HG03097 (cell line): ENCODE measurements around the gene UPF2.
A peak's percentile ranks its signal among the peaks of the same experiment; 100 is the strongest.
"Not testable (repeated sequence)": the region's sequence is repeated elsewhere in the genome, so short reads cannot be mapped to it uniquely, and the experiment has no call there.

Experiments used
- ATAC-seq: cut with Tn5 transposase; IDR thresholded peaks from one replicate; pipeline ENCODE4 v1.9.1; 2021; ENCODE audit not compliant: unreplicated experiment, low FRiP score

UPF2 gene

GRCh38 chr10:12042797-12043651 lies at the start of gene UPF2:
UPF2 (minus strand) TSS chr10:12042809; CDS start chr10:12035423, 7,386 bp downstream.
- peak; percentile 63 for ATAC-seq

DNA sequence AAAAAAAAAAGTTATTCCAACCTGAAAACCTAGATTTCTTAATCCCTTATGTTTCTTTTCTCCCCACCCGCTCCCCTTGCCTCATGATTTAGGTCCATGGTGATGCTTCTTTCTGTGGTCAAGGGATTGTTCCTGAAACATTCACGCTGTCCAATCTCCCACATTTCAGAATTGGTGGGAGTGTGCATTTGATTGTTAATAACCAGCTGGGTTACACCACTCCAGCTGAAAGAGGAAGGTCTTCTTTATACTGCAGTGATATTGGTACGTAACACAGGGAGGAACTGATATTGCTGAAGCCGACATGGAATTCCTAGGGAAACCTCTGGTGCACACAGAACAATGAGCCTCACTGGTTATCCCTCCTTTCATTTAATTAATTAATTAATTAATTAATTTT lies 48.8 kb upstream of the UPF2 start:
- no peak for ATAC-seq

DNA sequence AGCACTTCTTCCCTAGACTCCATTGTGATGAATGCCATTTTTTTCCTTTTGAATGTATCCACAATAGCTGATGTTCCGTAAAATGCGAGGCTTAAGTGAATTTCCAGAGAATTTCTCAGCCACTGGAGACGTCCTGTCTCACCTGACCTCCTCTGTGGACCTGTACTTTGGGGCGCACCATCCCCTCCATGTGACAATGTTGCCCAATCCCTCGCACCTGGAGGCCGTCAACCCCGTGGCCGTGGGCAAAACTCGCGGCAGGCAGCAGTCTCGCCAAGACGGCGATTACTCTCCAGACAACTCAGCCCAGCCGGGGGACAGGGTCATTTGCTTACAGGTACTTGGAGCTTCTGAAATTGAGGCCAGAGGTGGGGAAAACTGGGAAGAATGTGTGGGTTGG lies 46.3 kb upstream of the UPF2 start:
- no peak for ATAC-seq

GRCh38 chr10:12081879-12082557 lies 39.4 kb upstream of the UPF2 start:
- no peak for ATAC-seq

GRCh38 chr10:12081470-12081869 lies 38.9 kb upstream of the UPF2 start:
- ATAC-seq = no peak

DNA sequence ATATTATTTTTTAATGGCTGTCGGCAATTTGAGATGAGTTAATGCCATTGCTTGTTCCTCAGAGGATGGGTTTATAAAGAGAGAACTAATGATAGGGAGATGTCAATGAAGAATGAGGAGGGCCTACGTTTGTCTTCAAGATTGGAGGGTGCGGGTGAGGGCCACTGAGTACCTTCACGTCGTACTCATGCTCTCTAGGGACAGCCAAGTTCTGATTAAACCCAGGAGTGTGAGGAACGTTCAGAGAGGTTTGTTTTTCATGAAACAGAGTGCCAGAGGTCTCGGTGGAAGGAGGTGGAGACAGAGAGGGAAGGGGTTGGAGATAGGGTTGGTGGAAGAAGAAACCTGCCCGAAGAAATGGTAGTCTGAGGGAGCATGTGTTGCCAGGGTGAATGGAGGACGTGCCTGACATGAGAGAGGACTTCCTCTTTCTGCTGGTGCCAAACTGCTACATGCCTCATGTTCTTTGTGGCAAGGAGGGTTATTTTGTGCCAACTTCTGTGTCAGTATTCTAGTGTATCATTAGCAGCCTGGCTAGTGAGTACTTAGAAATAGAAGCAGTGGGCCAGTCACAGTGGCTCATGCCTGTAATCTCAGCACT lies 35.1 kb upstream of the UPF2 start:
- no peak for ATAC-seq

DNA sequence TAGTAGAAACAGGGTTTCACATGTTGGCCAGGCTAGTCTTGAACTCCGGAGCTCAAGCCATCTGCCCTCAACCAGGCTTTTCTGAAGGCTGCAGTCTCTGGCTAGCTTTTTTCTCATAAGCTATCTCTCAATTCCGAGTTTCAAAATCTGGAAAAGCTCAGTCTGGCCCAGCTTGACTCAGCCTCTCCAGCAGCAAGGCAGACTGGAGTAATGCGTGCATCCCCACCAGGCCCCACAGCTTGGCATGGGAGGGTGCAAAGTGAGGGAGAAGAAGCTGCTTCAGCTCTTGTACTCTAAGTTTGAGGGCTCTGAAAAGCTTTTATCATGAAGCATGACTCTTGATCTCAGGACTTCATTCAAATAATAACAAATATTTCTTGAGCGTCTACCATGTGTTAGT lies 30.9 kb upstream of the UPF2 start:
- ATAC-seq = no peak

GRCh38 chr10:12071441-12071840 lies 28.8 kb upstream of the UPF2 start:
- ATAC-seq = not testable (repeated sequence)

DNA sequence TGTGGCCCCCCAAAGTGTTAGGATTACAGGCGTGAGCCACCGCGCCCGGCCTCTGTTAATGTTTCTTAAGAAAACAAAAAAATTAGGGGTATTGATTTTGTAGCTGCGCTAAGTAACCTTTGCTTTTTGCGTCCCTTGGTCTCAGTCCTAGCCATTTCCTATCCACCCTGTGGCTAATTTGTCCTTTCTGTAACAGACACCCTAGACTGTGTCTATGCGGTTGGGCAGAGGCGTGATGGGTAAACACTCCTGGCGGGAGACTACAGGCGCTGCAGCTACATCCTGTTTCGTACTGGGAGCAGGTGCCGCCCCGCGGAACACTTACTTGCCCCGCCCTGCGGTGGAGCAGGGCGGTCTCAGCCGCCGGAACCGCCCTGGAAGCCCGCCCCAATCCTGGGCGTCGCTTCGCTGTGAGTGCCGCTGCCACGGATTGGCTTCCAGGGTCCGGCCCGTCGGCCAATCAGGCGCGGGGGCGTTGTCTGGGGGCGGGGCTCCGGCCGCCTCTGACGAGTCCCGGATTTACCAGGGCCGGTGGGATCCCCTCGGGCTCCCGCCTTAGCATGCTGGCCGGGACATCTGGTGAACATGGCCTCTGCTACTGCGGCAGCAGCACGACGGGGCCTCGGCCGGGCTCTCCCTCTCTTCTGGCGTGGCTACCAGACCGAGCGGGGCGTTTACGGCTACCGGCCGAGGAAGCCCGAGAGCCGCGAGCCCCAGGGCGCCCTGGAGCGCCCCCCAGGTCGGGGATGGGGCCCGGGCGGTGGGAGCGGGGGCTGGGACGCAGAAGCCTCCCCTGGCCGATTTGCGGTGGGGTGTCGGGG lies 26.1 kb upstream of the UPF2 start, which contains the start of gene DHTKD1:
DHTKD1 (plus strand) TSS at position 506 of the 821 bp plus-strand sequence; CDS start at position 586, 80 bp downstream.
- peak; percentile 98 for ATAC-seq

DNA sequence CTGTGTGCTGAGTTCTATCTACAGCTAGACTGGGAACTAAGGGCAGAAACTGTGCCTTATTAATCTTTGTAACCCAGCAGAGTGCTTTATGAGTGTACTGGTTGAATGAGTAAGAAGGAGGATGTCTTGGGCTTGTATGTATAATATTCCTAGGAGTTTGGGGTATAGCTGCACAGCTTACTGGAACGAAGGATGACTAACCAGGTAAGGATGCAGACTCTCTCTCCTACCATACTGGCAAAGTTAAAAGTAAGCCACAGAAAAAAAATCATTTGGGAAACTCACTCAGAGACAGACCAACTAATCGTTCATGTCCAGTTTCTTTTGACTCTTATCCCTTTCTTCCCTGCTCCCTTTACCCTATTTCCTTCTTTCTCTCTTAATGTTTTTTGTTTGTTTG lies 24.7 kb upstream of the UPF2 start:
- ATAC-seq = no peak

DNA sequence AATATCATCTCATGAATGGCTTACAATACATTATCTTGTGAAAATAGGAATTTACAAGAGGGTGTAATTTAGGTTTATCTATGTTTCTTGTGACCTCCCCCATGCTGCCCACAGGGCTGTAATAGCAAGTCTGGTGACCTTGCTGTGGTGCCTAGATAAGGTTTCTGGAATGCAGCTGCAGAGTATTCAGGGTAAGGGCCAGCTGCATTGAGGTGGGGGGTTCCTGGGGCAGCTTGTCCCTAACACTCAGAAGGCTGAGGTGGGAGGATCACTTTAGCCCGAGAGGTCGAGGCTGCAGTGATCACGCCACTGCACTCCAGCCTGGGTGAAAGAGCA lies 20.8 kb upstream of the UPF2 start:
- ATAC-seq = no peak

DNA sequence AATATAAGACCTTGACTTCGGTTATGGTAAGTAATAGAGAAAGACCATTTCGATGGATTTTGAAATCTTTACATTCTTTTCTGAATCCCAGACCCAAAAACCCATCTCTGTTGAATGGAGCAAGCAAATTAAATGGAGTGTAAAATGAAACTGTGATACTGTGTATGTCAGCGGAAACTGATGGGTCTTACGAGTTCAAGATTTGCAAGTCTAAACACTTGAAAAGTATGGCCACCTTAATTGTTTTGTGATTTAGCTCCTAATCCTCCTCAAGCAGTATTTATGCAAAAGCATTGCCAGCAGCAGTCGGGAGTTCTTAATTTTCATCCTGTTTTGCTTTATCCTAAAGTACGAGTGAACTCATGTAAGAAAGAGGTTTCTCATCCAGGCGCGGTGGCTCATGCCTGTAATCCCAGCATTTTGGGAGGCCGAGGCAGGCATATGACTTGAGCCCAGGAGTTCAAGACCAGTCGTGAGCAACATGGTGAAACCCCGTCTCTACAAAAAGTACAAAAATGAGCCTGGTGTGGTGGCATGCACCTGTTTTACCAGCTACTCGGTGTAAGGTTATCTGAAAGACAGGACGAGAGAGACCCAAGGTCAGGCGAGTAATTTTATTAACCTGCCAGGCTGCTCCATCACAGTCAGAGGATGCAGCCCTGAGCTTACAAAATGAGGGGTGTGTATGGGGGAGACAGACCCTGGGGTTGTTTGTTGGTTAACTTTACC lies 20.3 kb upstream of the UPF2 start:
- ATAC-seq = no peak

- no peak for ATAC-seq
Observed at GRCh38 chr10:12061124-12061523, 18.5 kb upstream of the UPF2 start.

DNA sequence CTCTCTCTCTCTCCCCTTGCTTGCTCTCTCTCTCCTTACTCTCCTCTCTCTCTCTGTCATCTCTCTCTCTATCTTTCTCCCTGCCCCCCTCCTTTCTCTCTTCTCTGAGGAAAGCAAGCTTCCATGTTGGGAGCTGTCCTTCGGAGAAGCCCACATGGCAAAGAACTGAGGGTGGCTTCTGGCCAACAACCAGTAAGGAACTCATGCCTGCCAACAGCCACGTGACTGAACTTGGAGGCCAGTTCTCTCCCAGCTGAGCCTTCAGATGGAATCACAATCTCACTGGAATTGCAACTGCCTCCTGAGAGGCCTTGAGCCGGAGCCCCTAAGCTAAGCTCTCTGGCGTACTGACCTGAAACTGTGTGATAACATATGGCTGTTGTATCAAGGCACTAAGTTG lies 14.1 kb upstream of the UPF2 start:
- no peak for ATAC-seq

DNA sequence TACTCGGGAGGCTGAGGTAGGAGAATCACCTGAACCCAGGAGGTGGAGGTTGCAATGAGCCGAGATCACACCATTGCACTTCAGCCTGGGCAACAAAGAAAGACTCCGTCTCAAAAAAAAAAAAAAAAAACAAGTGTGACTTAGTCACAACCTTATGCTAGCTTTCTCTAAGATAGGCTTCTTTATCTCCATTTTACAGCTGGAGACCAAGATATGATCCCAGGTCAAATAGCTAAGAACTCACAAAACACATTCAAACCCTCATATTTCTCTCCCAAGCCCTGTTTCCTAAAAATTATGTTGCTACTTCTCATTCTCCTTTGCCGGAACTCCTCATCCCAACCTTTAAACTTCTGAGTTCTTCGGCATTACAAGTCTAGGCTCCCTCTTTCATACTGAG lies 13.1 kb upstream of the UPF2 start:
- ATAC-seq = no peak

DNA sequence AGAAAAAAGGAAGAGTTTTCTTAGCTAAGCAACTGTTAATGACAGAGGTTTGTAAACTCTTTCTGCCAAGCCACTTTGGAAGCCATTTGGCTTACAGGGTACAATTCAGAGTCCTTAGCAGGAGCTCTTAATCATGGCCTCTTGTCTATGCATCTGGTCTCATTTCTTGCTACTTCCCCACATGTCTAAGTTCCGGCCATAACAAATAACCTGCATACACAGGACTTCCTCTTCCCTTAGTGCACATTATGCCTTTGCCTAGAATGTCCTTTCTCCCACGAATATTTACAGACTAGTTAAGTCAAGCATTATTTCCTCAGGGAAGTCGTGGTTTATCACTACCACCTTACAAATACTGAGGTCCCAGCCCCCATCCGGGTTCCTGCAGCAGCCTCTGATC lies 8.6 kb upstream of the UPF2 start:
- ATAC-seq = no peak

DNA sequence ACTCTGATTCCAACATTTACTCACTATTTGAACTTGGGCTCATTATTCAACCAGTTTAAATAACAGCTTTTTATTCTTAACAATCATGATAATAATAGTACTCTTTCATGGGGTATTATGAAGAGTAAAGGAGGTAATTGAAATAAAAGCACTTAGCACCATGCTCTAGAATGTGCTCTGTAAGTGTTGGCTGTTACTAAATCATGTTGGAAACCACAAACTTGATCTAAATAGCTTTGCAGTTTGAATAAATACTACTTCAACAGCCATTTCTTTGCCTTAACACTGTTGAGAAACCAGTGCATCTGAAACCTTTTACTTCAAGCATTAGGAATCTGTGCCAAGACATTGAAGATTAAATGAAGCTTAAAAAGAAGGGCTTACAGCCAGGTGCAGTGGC lies 7.9 kb upstream of the UPF2 start:
- ATAC-seq = no peak

DNA sequence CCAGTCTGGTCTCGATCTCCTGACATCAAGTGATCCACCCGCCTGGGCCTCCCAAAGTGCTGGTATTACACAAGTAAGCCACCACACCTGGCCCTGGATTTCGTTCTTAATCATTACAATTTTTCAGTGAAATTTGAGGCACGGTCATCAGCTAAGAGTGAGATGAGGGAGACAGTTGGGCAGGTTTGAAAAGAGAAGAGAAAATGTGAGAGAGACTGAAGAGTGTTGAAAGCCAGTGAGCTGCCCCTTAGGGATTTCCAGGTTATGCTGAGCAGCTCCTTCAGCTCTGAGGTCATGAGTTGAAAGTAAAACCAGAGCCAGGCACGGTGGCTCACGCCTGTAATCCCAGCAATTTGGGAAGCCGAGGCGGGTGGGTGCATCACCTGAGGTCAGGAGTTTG lies 5.9 kb upstream of the UPF2 start:
- no peak for ATAC-seq

- no peak for ATAC-seq
Observed at GRCh38 chr10:12045596-12045995, 3.0 kb upstream of the UPF2 start.

- ATAC-seq = peak; percentile 10
Observed at GRCh38 chr10:12042409-12042796, 206 bp downstream of the UPF2 start.
